ENCODE data around the gene CNTN4.
"Not testable (repeated sequence)": the region's sequence is repeated elsewhere in the genome, so short reads cannot be mapped to it uniquely, and the experiment has no call there.

CNTN4 gene

GRCh38 chr3:2870724-2871333 is 772.2 kb downstream of the CNTN4 start:
- no peak for DNase-seq

- no peak for DNase-seq
Measured at GRCh38 chr3:2872884-2873283, 774.2 kb downstream of the CNTN4 start.

GRCh38 chr3:2873986-2874385 is 775.3 kb downstream of the CNTN4 start:
- no peak for DNase-seq

DNA sequence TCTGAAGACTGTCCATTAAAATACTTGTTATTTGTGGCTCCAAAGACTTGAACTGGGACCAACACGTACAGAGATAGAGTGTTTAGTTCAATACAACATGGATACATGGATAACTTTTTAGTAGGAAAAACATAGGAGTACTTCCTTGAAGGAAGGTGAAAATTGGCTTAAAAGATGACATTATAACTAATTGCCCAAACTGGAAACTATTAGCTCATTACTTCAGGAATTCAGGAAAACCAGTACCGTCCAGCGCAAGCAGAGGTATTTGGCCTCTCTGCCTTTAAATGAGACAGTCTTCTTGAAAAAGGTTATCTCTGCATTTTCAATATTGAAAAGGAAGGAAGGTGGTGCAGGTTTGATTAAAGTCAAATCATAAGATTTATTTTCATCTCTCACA is 777.0 kb downstream of the CNTN4 start:
- DNase-seq: no peak

- DNase-seq: no peak
Measured at GRCh38 chr3:2876362-2876761, 777.7 kb downstream of the CNTN4 start.

- no peak for DNase-seq
Measured at GRCh38 chr3:2879023-2879422, 780.4 kb downstream of the CNTN4 start.

GRCh38 chr3:2879587-2879986 is 780.9 kb downstream of the CNTN4 start:
- DNase-seq: no peak

- no peak for DNase-seq
Measured at GRCh38 chr3:2880218-2880756, 781.6 kb downstream of the CNTN4 start.

DNA sequence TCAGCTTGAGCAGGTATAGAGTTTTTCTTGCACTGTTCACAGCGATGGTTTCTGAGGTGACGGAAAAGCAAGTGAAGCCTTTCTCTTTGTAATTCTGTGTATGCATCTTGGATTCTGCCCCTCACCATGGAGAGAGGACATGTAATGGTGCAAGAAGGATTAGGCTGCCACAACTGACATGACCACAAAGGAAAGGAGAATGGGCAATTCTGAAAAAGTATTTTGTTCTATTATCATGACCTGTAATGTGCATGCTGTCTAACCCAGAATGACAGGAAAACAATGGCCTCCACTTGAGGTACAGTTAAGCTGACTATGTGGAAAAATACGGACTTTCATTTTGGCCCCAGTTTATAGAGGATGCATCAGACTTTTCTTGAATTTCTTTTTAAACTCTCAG is 784.6 kb downstream of the CNTN4 start:
- no peak for DNase-seq

GRCh38 chr3:2888592-2888991 is 789.9 kb downstream of the CNTN4 start:
- no peak for DNase-seq

DNA sequence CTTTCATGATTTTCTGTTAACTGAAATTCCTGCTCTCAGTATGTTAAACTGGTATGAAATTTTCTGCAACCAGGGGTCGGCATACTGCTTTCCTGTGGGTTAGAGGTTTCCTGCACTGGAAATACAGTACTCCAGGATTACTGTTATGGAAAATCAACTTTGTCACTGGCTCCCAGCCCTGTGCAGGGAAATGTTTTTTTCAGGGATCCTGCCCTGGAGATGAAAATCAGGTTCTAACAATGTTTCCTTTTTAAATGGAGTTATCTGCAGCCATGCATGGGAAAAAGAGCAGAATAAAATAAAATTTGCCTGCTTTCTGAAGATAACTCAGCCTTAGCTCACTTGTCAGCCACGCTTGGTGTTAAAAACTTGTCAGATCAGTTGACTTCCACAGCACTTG is 791.1 kb downstream of the CNTN4 start:
- no peak for DNase-seq

GRCh38 chr3:2896308-2896939 is 797.8 kb downstream of the CNTN4 start:
- no peak for DNase-seq

GRCh38 chr3:2897821-2898220 is 799.2 kb downstream of the CNTN4 start:
- no peak for DNase-seq

DNA sequence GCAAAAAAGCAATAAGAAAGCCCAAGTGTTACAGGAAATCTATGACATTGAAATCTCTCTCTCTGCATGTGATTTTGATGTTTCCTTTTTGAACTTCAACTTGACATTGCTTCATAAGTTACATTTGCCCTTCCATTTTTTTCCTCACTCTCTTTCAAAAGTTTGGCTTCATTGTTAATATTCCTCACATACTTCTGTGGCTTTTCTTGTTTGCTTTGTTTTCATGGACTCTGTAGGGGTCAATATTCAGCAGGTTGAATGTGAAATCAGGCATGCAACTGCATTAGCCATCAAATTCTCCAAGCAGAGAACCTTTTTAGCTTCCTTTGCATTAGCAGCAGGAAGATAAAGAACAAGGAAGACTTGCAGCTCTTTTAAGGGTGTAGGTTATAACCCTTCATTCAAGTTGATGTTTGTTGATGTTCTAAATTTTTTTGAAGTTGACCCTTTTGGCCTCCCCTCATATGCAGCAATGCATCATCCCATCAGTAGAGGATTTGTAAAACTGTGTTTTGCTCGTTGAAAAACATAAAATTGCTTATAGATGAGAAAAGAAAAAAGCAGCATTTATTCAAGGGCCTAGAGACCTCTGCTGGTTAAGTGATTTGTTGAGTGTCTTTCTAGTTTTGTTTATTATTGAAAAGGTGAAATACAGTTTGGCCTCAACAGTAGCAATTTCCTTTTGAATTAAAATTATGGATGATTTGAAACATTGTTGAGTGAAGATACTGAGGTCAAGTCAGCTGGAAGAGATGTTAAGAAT is 800.1 kb downstream of the CNTN4 start:
- DNase-seq: no peak

- no peak for DNase-seq
Measured at GRCh38 chr3:2904054-2904453, 805.4 kb downstream of the CNTN4 start.

GRCh38 chr3:2908693-2909351 is 810.2 kb downstream of the CNTN4 start:
- no peak for DNase-seq

GRCh38 chr3:2910997-2911396 is 812.3 kb downstream of the CNTN4 start:
- no peak for DNase-seq

DNA sequence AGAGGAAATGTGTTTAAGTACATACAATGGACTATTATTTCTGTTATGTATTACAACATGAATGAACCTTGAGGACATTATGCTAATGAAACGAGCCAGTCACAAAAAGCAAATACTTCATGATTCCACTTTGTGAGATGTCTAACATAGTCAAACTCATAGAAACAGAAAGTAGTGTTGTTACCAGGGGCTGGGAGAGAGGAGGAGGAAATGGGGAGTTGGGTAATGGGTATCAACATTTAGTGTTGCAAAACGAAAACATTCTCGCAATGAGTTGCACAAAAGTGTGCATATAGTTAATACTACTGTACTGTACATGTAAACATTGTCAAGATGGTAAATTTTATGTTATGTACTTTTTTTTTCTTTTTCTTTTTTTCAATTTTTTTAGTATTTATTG is 817.2 kb downstream of the CNTN4 start:
- DNase-seq: no peak

- not testable (repeated sequence) for DNase-seq
Measured at GRCh38 chr3:2916640-2917039, 818.0 kb downstream of the CNTN4 start.

DNA sequence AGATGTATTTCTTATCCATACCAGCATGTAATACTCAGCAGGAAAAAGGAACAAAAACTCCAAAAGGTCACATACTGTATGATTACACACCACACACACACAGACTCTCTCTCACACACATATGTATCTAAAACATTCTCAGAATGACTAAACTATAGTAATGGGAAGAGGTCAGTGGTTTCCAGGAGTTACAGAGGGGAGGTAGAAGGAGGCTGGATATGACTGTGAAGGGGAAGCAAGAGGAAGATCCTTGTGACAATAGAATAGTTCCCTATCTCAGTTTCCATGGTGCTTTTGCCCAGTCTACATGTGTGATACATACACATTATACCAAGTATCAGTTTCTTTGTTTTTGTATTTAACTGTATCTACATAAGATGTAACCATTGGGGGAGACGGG is 821.4 kb downstream of the CNTN4 start:
- no peak for DNase-seq

GRCh38 chr3:2921452-2921851 is 822.8 kb downstream of the CNTN4 start:
- no peak for DNase-seq

DNA sequence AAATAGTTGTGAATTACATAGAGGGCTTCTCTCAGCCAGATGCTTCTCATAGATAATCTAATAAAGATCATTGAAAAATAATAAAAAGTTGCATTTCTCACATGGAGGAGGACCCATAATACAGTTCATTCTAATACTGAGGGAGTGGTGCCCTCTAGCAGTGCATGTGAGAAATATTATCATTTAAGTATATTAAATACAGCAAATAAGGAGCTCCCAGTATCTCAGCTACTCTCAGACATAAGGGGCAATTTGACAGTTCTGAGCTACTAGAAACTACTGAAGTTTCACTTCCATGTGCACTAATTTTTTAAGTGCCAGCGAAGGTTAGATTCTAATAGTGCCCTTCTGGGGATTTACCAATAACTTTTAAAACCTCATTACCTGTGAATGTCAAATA is 823.2 kb downstream of the CNTN4 start:
- peak in 1 of 4 experiments; percentile 2 for DNase-seq

DNA sequence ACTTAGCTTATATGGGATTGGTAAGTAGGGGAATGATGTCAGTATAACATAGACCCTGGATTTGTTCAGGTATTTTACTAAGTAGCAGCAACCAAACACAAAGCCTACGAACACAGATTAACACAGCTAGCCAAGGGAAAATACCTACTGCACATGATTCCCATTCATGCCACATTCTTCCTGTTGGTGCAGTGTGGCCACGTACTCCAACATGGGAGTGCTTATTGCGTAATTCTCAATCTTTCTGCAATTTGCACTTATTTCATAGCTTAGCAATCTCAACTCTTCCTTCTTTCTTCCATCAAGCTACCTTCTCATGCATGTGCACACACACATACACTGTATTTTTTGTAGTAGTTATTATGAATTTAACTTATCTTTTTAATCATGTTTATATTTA is 824.7 kb downstream of the CNTN4 start:
- DNase-seq: peak in 1 of 4 experiments; percentile 0
